HG03520 (cell line): ENCODE data around the gene FSTL3.
"Not testable (repeated sequence)": the region's sequence is repeated elsewhere in the genome, so short reads cannot be mapped to it uniquely, and the experiment has no call there.

Experiments
- ATAC-seq: cut with Tn5 transposase; IDR thresholded peaks from one replicate; pipeline ENCODE4 v1.9.1; 2021; ENCODE audit warnings: mild to moderate bottlenecking, moderate library complexity; ENCODE audit not compliant: unreplicated experiment

The FSTL3 gene

DNA sequence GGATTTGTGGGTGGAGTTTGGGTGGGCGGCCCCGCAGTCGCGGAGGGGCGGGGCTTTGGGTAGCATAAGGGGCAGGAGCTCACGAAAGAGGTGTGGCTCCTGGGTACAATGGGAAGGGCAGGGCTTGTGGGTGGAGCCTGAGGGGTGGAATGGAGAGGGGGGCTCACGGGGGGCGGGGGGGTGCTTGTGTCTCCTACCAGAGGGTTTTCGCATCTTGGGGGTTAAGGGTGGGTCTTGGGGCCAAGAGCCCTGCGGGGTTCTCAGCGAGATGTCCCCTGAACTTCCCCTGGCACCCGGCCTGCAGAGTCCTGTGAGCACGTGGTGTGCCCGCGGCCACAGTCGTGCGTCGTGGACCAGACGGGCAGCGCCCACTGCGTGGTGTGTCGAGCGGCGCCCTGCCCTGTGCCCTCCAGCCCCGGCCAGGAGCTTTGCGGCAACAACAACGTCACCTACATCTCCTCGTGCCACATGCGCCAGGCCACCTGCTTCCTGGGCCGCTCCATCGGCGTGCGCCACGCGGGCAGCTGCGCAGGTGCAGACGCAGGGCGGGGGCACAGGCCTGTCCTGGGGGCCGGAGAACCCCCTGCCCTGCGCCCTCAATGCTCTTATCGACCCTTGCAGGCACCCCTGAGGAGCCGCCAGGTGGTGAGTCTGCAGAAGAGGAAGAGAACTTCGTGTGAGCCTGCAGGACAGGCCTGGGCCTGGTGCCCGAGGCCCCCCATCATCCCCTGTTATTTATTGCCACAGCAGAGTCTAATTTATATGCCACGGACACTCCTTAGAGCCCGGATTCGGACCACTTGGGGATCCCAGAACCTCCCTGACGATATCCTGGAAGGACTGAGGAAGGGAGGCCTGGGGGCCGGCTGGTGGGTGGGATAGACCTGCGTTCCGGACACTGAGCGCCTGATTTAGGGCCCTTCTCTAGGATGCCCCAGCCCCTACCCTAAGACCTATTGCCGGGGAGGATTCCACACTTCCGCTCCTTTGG lies 5.1 kb downstream of the FSTL3 start:
- ATAC-seq: no peak

DNA sequence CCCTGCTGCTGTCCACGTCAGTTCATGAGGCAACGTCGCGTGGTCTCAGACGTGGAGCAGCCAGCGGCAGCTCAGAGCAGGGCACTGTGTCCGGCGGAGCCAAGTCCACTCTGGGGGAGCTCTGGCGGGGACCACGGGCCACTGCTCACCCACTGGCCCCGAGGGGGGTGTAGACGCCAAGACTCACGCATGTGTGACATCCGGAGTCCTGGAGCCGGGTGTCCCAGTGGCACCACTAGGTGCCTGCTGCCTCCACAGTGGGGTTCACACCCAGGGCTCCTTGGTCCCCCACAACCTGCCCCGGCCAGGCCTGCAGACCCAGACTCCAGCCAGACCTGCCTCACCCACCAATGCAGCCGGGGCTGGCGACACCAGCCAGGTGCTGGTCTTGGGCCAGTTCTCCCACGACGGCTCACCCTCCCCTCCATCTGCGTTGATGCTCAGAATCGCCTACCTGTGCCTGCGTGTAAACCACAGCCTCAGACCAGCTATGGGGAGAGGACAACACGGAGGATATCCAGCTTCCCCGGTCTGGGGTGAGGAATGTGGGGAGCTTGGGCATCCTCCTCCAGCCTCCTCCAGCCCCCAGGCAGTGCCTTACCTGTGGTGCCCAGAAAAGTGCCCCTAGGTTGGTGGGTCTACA lies 6.6 kb downstream of the FSTL3 start:
- ATAC-seq: no peak

DNA sequence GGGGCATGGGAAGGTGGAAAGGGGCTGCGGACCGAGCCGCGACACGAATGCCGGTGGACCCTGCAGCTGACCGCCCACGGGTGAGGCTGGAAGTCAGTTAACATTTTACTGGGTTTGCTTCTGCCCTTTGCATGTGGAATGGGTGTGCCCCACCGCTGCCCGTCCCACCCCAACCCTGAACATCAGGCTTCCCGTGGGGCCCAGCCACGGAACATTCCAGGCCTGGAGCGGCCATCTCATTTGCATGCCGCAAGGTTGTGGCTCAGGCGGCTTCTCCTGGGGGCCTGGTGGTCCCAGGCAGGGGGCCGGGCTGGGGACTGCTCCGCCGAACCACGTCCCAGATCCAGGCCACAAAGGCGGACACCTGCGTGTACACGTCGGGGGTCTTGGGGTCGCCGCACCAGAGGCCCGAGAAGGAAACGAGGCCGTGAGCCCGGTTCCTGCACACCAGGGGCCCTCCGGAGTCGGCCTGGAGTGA lies 9.3 kb downstream of the FSTL3 start:
- ATAC-seq: no peak

DNA sequence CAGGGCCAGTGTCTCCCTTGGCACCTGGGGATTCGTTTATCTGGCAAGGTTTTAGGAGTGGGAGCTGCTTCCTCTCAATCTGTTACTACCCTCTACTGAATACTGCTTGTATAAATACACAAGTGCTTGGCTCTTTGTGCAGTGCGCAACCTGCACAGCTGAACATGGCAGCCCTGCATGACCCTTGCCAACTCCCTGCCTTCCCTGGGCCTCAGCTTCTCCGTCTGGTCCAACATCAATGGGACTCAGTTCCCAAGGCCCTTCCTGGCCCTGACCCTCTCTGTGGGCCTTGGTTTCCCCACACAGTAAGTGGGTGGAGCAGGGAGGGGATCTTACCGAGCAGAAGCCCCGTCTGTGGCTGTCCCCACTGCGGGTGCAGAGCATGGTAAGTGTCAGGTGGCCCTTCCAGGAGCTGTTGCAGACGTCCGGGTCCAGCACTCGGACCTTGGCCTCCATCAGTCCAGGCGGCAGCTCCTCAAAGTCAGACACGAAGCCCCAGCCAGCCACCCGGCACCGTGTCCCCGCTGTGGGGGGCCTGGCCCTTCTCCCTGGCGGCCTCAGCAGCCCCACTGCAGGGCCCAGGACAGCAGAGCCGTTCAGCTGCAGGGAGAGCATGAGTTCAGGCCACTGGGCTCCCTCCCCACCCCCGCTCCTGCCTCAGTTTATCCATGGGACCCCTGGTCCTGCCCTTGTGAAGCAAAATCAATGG lies 10.6 kb downstream of the FSTL3 start:
- ATAC-seq: no peak

DNA sequence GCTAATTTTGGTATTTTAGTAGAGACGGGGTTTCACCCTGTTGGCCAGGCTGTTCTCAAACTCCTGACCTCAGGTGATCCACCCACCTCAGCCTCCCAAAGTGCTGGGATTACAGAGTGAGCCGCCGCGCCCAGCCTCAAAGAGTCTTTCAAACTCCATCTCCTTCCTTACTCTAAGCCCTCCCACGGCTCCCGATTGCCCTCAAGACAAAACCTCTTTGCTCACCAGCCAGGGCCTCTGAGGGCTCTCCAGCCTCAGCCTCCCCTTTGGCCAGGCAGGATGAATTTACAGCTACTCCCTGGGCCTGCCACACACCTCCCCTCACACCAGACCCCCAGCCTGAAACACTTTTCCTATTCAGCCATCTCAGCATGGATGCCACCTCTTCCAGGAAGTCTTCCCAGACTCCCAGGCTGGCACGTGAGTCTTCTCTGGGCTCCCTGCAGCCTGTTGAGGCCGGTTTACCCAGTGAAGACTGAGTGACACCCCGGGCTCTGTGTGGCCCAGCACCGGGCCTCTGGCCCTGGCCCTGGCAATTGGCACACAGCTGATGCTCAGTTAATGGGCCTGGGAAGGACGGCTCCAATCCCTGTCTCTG lies 11.5 kb downstream of the FSTL3 start:
- ATAC-seq: no peak

DNA sequence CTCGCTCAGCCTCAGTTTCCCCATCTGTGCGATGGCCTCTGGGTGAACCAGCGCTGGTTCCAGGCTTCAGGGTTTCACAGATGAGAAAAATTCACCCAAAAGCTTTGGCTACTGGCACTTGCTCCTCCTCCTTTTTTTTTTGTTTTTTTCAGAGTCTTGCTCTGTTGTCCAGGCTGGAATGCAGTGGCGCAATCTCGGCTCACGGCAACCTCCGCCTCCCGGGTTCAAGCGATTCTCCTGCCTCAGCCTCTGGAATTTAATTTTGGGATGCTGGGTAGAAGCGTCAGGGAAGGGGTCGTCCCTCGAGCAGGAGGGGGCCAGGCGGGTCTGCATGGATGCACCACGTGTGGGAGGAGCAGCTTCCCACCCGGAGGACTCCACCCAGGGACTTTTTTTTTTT lies 12.0 kb downstream of the FSTL3 start:
- ATAC-seq: no peak

DNA sequence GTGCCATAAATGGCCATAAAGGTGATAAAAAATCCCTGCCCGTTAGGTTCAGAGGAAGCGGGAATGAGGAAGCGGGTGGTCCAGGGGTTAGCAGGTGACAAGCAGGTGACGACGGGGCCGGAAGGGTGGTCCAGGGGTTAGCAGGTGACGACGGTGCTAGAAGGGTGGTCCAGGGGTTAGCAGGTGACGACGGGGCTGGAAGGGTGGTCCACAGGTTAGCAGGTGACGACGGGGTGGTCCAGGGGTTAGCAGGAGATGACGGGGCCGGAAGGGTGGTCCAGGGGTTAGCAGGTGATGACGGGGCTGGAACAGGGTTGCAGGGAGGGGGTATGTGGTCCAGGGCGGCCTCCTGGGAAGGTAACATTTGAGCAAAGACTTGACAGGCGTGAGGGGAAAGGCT lies 12.8 kb downstream of the FSTL3 start:
- ATAC-seq: no peak

DNA sequence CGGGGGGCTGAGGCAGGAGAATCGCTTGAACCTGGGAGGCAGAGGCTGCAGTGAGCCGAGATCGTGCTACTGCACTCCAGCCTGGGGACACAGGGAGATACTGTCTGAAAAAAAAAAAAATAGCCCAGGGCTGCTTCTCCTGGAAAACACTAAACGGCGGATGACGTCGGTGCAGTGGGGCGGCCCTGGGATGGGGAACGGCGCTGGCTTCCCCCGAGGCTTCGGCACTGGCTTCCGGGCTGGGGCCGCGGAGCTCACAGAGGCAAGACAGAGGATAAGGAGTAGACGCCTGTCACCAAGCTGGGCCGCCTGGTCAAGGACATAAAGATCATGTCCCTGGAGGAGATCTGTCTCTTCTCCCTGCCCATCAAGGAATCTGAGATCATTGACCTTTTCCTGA lies 14.0 kb downstream of the FSTL3 start:
- no peak for ATAC-seq

DNA sequence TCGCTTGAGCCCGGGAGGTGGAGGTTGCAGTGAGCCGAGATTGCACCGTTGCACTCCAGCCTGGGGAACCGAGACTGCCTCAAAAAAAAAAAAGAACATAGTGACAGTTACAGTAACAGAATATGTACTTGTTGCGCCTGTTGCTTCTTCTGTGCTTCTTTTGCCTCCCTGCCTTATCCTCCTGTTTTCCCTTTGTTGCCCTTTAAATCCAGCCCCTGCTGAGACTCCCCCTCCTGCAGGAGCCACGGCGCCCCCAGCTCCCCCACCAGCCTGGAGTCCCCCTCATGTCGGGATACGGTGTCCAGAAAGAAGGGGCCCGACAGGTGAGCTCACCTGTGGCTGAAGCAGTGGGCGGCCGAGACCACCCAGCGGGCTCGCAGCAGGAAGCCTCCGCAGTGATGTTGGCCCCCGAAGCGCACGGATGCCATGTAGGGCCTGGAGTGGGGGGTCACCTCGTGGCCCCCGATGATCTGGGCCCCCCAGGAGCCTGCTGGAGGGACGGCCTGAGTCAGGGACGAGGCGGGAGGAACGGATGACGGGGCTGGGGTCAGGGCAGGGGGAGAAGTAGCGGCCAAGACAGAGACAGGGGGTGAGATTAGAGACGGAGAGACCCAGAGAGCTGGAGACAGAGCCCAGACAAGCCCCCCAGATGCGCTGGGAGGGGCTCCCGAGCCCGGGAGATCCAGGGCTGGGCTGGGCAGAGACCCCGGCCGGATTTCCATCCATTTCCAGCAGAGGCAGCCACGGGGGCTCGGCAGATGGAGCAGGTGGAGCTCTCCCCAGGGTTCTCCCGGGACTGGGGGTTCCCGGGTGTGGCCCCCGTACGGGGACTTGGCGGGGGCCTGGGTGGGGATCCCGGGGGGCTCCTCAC lies 18.5 kb downstream of the FSTL3 start:
- no peak for ATAC-seq

DNA sequence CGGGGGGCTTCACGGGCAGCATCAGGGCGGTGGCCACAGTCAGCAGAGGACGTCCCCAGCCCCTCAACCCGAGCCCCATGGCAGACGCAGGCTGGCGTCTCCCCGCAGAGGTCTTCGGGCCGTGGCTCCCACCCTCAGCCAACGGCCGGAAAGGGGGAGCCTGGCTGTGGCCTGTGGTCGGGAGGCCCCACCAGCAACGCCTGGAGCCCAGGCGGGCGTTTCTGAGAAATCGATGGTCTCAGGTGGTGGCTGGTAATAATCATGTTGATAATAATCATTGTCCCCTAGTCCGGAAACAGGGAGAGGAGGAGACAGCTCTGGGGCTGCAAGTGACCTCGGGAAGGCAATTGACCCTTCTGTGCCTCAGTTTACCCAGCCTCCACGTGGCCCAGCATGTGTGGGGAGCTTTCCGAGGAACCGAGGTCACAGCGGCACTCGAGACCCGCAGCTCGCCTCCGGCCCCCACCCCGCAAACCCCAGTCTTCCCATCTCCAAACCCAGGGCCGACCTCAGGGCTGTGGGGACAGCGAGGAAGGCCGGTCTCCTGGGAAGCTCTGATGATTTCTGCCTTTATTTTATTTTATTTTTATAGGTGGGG lies 19.3 kb downstream of the FSTL3 start, which contains the start of gene PRSS57:
PRSS57 (minus strand) TSS at position 101 of the 598 bp plus-strand sequence; CDS start at position 79, 22 bp downstream.
- no peak for ATAC-seq

DNA sequence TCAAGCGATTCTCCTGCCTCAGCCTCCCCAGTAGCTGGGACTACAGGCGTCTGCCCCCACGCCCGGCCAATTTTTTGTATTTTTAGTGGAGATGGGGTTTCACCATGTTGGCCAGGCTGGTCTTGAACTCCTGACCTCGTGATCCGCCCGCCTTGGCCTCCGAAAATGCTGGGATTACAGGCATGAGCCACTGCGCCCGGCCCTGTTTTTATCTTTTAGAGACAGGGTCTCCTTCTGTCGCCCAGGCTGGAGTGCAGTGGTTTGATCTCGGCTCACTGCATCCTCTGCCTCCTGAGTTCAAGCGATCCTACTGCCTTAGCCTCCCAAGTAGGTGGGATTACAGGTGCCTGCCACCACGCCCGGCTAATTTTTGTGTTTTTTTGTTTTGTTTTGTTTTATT lies 22.3 kb downstream of the FSTL3 start:
- not testable (repeated sequence) for ATAC-seq

DNA sequence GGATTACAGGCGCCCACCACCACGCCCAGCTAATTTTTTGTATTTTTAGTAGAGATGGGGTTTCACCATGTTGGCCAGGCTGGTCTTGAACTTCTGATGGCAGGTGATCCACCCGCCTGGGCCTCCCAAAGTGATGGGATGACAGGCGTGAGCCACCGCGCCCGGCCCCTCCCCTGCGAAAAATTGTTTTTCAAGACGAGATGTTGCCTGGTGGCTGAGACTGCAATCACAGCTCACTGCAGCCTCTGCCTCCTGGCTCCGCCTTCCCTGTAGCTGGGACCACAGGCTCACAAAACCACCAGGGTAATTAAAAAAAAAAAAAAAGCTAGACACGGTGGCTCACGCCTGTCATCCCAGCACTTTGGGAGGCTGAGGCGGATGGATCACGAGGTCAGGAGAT lies 23.7 kb downstream of the FSTL3 start:
- ATAC-seq: not testable (repeated sequence)

DNA sequence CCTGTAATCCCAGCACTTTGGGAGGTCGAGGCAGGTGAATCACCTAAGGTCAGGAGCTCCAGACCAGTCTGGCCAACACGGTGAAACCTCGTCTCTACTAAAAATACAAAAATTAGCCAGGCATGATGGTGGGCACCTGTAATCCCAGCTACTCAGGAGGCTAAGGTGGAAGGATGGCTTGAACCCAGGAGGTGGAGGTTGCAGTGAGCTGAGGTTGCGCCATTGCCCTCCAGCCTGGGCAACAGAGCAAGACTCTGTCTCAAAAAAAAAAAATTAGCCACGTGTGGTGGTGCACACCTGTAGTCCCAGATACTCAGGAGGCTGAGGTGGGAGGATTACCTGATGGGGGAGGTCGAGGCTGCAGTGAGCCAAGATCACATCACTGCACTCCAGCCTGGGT lies 26.7 kb downstream of the FSTL3 start:
- not testable (repeated sequence) for ATAC-seq

DNA sequence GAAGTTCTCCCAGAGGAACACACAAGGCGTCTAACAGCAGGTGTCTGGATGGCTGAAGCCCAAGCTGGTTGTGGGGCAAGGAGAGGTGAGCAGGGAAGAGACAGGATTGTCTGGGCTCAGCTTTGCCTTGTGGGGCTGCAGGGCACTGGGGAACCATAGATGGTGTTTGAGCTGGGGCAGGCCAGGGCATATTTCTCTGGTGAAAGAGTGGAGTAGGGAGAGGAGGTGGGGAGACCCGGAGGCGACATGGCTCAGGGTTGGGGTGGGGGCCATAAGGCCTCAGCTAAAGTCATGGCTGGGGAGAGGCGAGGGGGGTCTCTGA lies 27.1 kb downstream of the FSTL3 start:
- ATAC-seq: no peak

DNA sequence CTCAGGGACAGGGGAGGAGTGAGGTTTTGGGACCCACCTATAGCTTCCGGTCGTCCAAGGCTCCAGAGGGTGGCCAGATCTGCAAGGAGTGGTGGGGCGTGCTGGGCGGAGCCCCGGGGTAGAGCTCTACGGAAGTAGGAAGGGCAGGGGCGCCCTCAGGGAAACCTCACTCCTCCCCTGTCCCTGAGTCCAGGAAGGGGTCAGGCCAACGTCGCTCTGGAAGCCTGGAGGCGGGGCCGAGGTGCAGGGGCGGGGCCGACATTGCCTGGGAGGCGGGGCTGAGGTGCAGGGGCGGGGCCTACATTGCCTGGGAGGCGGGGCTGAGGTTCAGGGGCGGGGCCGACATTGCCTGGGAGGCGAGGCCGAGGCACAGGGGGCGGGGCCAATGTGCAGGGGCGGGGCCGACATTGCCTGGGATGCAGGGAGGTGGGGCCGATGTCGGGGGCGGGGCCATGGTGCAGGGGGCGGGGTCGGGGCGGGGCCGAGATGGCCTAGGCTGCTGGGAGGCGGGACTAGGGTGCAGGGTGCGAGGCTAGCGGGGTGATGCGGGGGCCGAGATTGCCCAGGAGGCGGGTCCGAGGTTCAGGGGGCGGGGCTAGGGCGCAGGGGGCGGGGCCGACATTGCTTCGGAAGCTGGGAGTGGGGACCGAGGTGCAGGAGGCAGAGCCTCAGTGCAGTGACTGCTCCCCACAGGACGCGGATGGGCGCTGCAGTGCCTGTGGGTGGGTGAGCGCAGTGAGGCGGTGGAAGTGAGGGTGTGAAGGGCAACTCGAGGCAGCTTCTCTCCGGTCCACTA lies 27.7 kb downstream of the FSTL3 start:
- ATAC-seq: no peak

DNA sequence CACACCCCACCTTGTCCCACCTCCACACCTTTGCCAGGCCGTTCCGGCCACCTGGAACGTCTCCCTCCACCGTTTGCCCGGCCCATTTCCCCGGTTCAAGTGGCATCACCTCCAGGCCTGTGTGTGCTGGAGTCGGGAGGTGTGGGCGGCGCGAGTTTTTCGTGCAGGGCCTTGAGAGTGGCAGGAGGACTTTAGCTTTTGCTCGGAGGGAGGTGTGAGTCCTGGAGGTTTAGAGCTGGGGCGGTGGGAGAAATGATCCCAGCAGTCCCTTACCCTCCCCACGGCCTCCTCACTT lies 28.2 kb downstream of the FSTL3 start:
- ATAC-seq: no peak

DNA sequence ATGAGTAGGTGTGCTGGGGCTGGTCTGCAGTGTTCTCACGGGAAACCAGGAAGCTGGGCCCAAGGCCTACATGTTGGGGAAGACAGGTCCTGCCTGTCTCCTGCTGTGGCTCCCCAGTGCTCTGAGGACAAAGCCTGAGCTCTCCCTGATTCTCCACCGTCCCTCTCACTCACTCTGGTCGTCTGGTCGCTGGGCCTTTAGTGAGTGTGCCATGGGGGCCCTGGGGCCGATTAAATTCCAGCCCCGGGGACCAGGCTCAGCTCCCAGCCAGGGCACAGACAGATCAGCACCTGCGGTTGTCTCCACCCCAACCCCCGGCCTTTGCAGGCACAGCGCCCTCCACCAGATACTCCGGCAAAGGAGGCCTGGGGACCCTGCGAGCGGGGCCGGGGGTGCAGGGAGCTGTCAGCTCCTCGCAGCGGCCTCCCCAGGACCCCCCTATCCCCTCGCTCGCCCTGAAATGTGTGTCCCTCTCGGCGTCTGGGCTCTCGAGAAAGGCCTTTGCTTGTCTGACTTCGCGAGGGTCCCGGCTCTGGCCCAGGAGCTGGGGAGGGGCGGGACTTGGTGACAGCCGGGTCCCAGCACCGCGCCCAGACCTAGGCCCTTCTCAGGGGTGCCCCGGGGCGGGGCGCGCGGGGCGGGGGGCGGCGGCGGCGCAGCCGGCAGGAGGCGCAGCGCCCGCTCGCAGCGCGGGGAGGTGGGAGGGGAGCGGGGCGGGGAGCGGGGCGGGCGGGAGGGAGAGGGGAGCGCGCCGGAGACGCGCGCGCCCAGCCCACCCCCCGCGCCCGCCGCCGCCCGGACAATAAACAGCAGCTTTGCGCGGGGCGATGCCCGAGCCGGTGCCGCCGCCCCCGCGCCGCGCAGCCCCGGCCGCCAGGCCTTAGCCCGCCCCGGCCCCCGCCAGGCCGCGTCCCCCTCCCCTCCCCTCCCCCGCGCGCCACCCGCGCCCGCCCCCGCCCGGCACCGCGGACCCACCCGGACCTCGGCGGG lies 32.3 kb downstream of the FSTL3 start, which contains the start of gene PALM:
PALM (plus strand) TSS at position 782 of the 990 bp plus-strand sequence. CDS start 212 bp downstream, outside the sequence.
- no peak for ATAC-seq
